H9 (cell line): ENCODE results near the gene TSPEAR. TPM values are rescaled to one million over a fixed set of nuclear protein-coding genes. Genes with fewer than 3 reads are reported as not detected.

ENCODE experiments used
- DNase-seq: peaks from one replicate; pipeline ENCODE4 v3.0.0-alpha.2; 2017
- H2AFZ ChIP-seq: one replicate; pipeline ENCODE4 v1.6.1; 2013; ENCODE audit warnings: mild to moderate bottlenecking, low read length, control low read depth, moderate library complexity
- H2AK5ac ChIP-seq: 2 replicates; pipeline ENCODE4 v1.6.1; 2013; ENCODE audit warnings: low read length, control low read depth, mixed read lengths; ENCODE audit not compliant: insufficient read length
- H2BK120ac ChIP-seq: one replicate; pipeline ENCODE4 v1.6.1; 2013; ENCODE audit warnings: low read depth, mild to moderate bottlenecking, low read length, control low read depth, inconsistent platforms; ENCODE audit not compliant: poor library complexity, severe bottlenecking
- H2BK12ac ChIP-seq: 2 replicates; pipeline ENCODE4 v1.6.1; 2013; ENCODE audit warnings: low read length, control low read depth, mixed read lengths, low read depth; ENCODE audit not compliant: insufficient read length
- H2BK15ac ChIP-seq: 2 replicates; pipeline ENCODE4 v1.6.1; 2013; ENCODE audit warnings: low read depth, low read length, control low read depth
- H2BK20ac ChIP-seq: one replicate; pipeline ENCODE4 v1.6.1; 2013; ENCODE audit warnings: low read depth, mild to moderate bottlenecking, low read length, control low read depth, inconsistent platforms; ENCODE audit not compliant: poor library complexity, severe bottlenecking
- H2BK5ac ChIP-seq: 2 replicates; pipeline ENCODE4 v1.6.1; 2013; ENCODE audit warnings: low read length, control low read depth, mixed read lengths; ENCODE audit not compliant: insufficient read length
- H3K14ac ChIP-seq: 2 replicates; pipeline ENCODE4 v1.6.1; 2013; ENCODE audit warnings: low read length, control low read depth; ENCODE audit not compliant: insufficient read depth
- H3K18ac ChIP-seq: 2 replicates; pipeline ENCODE4 v1.6.1; 2013; ENCODE audit warnings: low read depth, mild to moderate bottlenecking, mixed read lengths, low read length, control low read depth; ENCODE audit not compliant: insufficient read length
- H3K23ac ChIP-seq: 2 replicates; pipeline ENCODE4 v1.6.1; 2013; ENCODE audit warnings: low read length, control low read depth, mixed read lengths, low read depth; ENCODE audit not compliant: insufficient read length
- H3K23me2 ChIP-seq: 2 replicates; pipeline ENCODE4 v1.6.1; 2013; ENCODE audit warnings: low read depth, mild to moderate bottlenecking, mixed read lengths, low read length, control low read depth; ENCODE audit not compliant: insufficient read length, poor library complexity, severe bottlenecking
- H3K27ac ChIP-seq: 2 replicates; pipeline ENCODE4 v1.5.1; 2013; ENCODE audit warnings: low read length, control low read depth, mixed read lengths, low read depth; ENCODE audit not compliant: insufficient read length
- H3K27me3 ChIP-seq: 2 replicates; pipeline ENCODE4 v1.6.1; 2013; ENCODE audit warnings: low read length, control low read depth, inconsistent platforms; ENCODE audit not compliant: insufficient read depth
- H3K4ac ChIP-seq: 2 replicates; pipeline ENCODE4 v1.6.1; 2013; ENCODE audit warnings: low read depth, mild to moderate bottlenecking, control low read depth, inconsistent platforms, low read length, moderate library complexity
- H3K4me1 ChIP-seq: 2 replicates; pipeline ENCODE4 v1.6.1; 2013; ENCODE audit warnings: low read length, control low read depth, inconsistent platforms; ENCODE audit not compliant: insufficient read depth
- H3K4me2 ChIP-seq: 2 replicates; pipeline ENCODE4 v1.6.1; 2013; ENCODE audit warnings: low read length, control low read depth, mixed read lengths; ENCODE audit not compliant: insufficient read length, insufficient read depth
- H3K56ac ChIP-seq: 2 replicates; pipeline ENCODE4 v1.6.1; 2013; ENCODE audit warnings: low read depth, mild to moderate bottlenecking, mixed read lengths, low read length, control low read depth; ENCODE audit not compliant: insufficient read length
- H3K79me1 ChIP-seq: 2 replicates; pipeline ENCODE4 v1.6.1; 2013; ENCODE audit warnings: low read depth, mild to moderate bottlenecking, moderate library complexity, low read length, control low read depth, inconsistent platforms; ENCODE audit not compliant: insufficient read depth, poor library complexity, severe bottlenecking
- H3K79me2 ChIP-seq: 2 replicates; pipeline ENCODE4 v1.6.1; 2013; ENCODE audit warnings: low read length, control low read depth, inconsistent platforms; ENCODE audit not compliant: insufficient read depth
- H3K9ac ChIP-seq: 2 replicates; pipeline ENCODE4 v1.6.1; 2013; ENCODE audit warnings: low read length, control low read depth, mixed read lengths; ENCODE audit not compliant: insufficient read length; ENCODE audit errors: extremely low read depth
- H3K9me3 ChIP-seq: one replicate; pipeline ENCODE4 v1.6.1; 2013; ENCODE audit warnings: low read depth, low read length, inconsistent platforms; ENCODE audit not compliant: control insufficient read depth
- H3T11ph ChIP-seq: one replicate; pipeline ENCODE4 v1.6.1; 2013; ENCODE audit warnings: mild to moderate bottlenecking, low read length, control low read depth, inconsistent platforms
- H4K20me1 ChIP-seq: one replicate; pipeline ENCODE4 v1.6.1; 2013; ENCODE audit not compliant: control insufficient read depth, insufficient read length, insufficient read depth
- H4K5ac ChIP-seq: 2 replicates; pipeline ENCODE4 v1.6.1; 2013; ENCODE audit warnings: low read depth, mild to moderate bottlenecking, mixed read lengths, low read length, control low read depth; ENCODE audit not compliant: insufficient read length
- H4K8ac ChIP-seq: replicated peaks from 2 replicates; pipeline ENCODE4 v1.6.1; 2013; ENCODE audit warnings: low read length, control low read depth, mixed read lengths, low read depth; ENCODE audit not compliant: insufficient read length
- H4K91ac ChIP-seq: 2 replicates; pipeline ENCODE4 v1.6.1; 2013; ENCODE audit warnings: low read depth, mild to moderate bottlenecking, moderate library complexity, mixed read lengths, low read length, control low read depth; ENCODE audit not compliant: insufficient read length
- H3K27ac Mint-ChIP-seq, 3 experiments: 2 replicates in 2 of 3; 3 replicates in 1 of 3; pipeline ENCODE4 v1.8.0; 2020 to 2021; ENCODE audit warnings: mixed read lengths in 3 of 3, mild to moderate bottlenecking in 1 of 3, moderate library complexity in 1 of 3
- H3K27me3 Mint-ChIP-seq: 2 replicates; pipeline ENCODE4 v1.8.0; 2021; ENCODE audit warnings: low read depth, mild to moderate bottlenecking, moderate library complexity, mixed read lengths
- H3K36me3 Mint-ChIP-seq, 3 experiments: 2 replicates in 2 of 3; 3 replicates in 1 of 3; pipeline ENCODE4 v1.8.0; 2020 to 2021; ENCODE audit warnings: low read depth in 3 of 3, mixed read lengths in 3 of 3; ENCODE audit not compliant: insufficient read depth in 1 of 3
- H3K4me1 Mint-ChIP-seq, 2 experiments: 2 replicates each; pipeline ENCODE4 v1.8.0; 2020; ENCODE audit warnings: mixed read lengths in 2 of 2
- H3K4me3 Mint-ChIP-seq, 2 experiments: 2 replicates in 1 of 2; 3 replicates in 1 of 2; pipeline ENCODE4 v1.8.0; 2020 to 2021; ENCODE audit warnings: mild to moderate bottlenecking in 2 of 2, mixed read lengths in 2 of 2, moderate library complexity in 1 of 2
- H3K9me3 Mint-ChIP-seq, 2 experiments: 2 replicates in 1 of 2; 3 replicates in 1 of 2; pipeline ENCODE4 v1.8.0; 2020; ENCODE audit warnings: mild to moderate bottlenecking in 2 of 2, mixed read lengths in 2 of 2, moderate library complexity in 1 of 2
- WGBS: extraction: QIAGEN DNeasy Blood & Tissue Kit; methylation state at CpG from one replicate; pipeline ENCODE4 v1.1.7; 2013; ENCODE audit warnings: missing lambda C conversion rate, low lambda C conversion rate, mixed read lengths; ENCODE audit not compliant: insufficient read length; ENCODE audit errors: extremely low coverage; 5-methylcytosine and 5-hydroxymethylcytosine counted together
- total RNA-seq: library from RNA; stranded (reverse); gene quantifications from 2 replicates; pipeline ENCODE4 v1.2.1, GENCODE V29; 2021
- TF ChIP-seq, protein P1 (sequence below): fragments of 200-600 bp; sonication (generic); conservative IDR thresholded peaks from 3 replicates; pipeline ENCODE4 v1.8.0; 2021; ENCODE audit warnings: antibody characterized with exemption, mild to moderate bottlenecking

TSPEAR gene
- total RNA-seq, 1 experiment from 2014 or later: 1.3 TPM

DNA sequence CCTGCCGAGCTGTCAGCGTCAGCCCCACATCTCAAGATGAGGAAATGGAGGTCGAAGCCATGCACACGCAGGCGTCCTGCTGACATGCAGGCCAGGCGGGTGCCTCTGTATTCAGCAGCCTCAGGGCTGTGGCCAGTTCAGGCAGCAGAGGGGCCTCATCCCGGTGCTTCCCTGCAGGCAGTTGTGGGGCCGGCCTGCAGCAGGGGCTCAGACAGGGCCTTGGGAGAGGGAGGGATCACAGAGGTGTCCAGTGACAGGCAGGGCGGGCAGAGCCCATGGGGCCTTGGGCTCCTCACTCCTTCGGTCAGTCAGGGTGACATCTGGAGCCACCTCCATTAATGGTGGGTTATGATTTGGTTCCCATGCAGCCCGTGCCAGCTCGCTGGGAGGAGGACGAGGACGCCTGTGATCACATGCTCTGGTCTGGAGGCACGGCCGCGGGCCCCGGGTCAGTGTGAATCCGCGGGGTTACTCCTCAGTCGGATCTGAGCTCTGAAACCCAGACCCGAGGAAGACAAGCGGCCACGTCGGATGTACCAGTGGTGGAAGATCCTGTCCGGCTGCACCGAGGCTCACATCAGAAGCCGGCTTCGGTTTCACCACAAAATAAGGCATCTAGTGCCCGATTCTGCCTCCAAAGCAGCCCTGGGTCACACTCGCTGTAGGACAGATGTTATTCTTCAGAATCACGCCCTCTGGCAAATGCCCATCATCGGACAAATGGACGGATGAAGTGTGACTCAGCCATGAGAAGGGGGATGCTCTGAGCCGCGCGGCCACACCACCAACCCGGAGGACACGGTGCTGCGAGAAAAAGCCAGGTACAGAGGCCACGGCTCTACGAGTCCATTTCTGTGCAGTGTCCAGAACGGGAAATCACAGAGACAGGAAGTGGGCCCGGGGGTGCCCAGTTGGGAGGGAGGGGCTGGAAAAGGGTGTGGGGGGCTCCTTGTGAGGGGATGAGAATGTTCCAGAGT lies 204.8 kb downstream of the TSPEAR start:
- Mint-ChIP-seq H3K4me3 (no peak overlapping the region), H3K4me1 (peaks cover 0 to 5% of the 10 kb centered on the region in 2 experiments; a peak in 3 of 4 replicates), H3K9me3 (no peaks in the 10 kb centered on the region), H3K27me3 (no peaks in the 10 kb centered on the region), H3K36me3 (peaks cover 0 to 6% (median 3%) of the 10 kb centered on the region in 3 experiments; a peak in 4 of 7 replicates), H3K27ac (0 out of 7 replicates have a peak overlapping the region, but pooled peaks of 1 of the 3 experiments have one; percentile 35)
- Histone ChIP-seq H3K23ac (no peak overlapping the region), H3K4me1 (no peaks in the 10 kb centered on the region), H3K56ac (no peak overlapping the region), H2BK20ac (no peak overlapping the region), H4K8ac (no peak overlapping the region), H3K14ac (no peak overlapping the region; the same call in 1 of the 2 replicates), H3K9me3 (no peaks in the 10 kb centered on the region), H4K91ac (no peak overlapping the region), H2BK120ac (no peak overlapping the region), H3K79me1 (no peaks in the 10 kb centered on the region), H2BK12ac (no peak overlapping the region), H3K23me2 (no peaks in the 10 kb centered on the region), H3K79me2 (no peaks in the 10 kb centered on the region), H4K20me1 (peaks cover 5% of the 10 kb centered on the region), H2BK5ac (no peak overlapping the region), H2AFZ (no peak overlapping the region), H3K27me3 (no peaks in the 10 kb centered on the region), H3K9ac (no peak overlapping the region), H3K4me2 (no peak overlapping the region), H3K18ac (no peak overlapping the region), H2AK5ac (no peak overlapping the region), H3K4ac (no peak overlapping the region), H2BK15ac (no peak overlapping the region), H3K27ac (no peak overlapping the region), H3T11ph (no peak overlapping the region), H4K5ac (no peak overlapping the region)
- no CpG with 5 or more reads among the region's 44 CpGs for WGBS
- no peak for DNase-seq
- TF ChIP-seq, protein P1, sequence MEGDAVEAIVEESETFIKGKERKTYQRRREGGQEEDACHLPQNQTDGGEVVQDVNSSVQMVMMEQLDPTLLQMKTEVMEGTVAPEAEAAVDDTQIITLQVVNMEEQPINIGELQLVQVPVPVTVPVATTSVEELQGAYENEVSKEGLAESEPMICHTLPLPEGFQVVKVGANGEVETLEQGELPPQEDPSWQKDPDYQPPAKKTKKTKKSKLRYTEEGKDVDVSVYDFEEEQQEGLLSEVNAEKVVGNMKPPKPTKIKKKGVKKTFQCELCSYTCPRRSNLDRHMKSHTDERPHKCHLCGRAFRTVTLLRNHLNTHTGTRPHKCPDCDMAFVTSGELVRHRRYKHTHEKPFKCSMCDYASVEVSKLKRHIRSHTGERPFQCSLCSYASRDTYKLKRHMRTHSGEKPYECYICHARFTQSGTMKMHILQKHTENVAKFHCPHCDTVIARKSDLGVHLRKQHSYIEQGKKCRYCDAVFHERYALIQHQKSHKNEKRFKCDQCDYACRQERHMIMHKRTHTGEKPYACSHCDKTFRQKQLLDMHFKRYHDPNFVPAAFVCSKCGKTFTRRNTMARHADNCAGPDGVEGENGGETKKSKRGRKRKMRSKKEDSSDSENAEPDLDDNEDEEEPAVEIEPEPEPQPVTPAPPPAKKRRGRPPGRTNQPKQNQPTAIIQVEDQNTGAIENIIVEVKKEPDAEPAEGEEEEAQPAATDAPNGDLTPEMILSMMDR: no peak
